Right lobe of liver (tissue), 6 donors: ENCODE data around the gene PRKACG. TPM values are rescaled to one million over a fixed set of nuclear protein-coding genes. Genes with fewer than 3 reads are reported as not detected.

Experiments
- ATAC-seq, 4 donors: fragments of 200-7000 bp; cut with Tn5 transposase; one replicate each; pipeline ENCODE4 v1.9.1; 2020; ENCODE audit warnings: mild to moderate bottlenecking in 4 of 4, moderate library complexity in 4 of 4
- DNase-seq, 3 donors: peaks; one replicate each; pipeline ENCODE4 v3.0.0-alpha.2; 2020
- H3K27ac ChIP-seq, 3 donors: fragments of 200-600 bp; one replicate each; pipeline ENCODE4 v1.8.0; 2022
- H3K27me3 ChIP-seq, 2 donors: fragments of 200-600 bp; one replicate each; pipeline ENCODE4 v1.8.0; 2022
- H3K36me3 ChIP-seq, 4 donors: fragments of 200-600 bp; sonication (generic) in 1 of 4; one replicate each; pipeline versions ENCODE4 v1.5.1 to v1.8.0; 2017 to 2022; ENCODE audit warnings: control low read depth in 1 of 4
- H3K4me1 ChIP-seq, 4 donors: fragments of 200-600 bp; sonication (generic) in 1 of 4; one replicate each; pipeline versions ENCODE4 v1.5.1 to v1.8.0; 2017 to 2022; ENCODE audit warnings: control low read depth in 1 of 4
- H3K4me3 ChIP-seq, 3 donors: fragments of 200-600 bp; one replicate each; pipeline ENCODE4 v1.8.0; 2022
- H3K9me3 ChIP-seq, 4 donors: fragments of 200-600 bp; sonication (generic) in 1 of 4; one replicate each; pipeline versions ENCODE4 v1.5.1 to v1.8.0; 2017 to 2022; ENCODE audit warnings: control low read depth in 1 of 4
- POLR2A ChIP-seq: fragments of 450-650 bp; IDR thresholded peaks from one replicate; pipeline ENCODE4 v1.6.1; 2017; ENCODE audit warnings: antibody characterized with exemption, mild to moderate bottlenecking
- WGBS: methylation state at CpG from one replicate; pipeline ENCODE4 v1.1.6; 2018; ENCODE audit warnings: low coverage, low lambda C conversion rate; ENCODE audit not compliant: insufficient coverage; ENCODE audit errors: missing lambda C conversion rate; 5-methylcytosine and 5-hydroxymethylcytosine counted together
- intact Hi-C, 2 donors: fragments of 100-400 bp; cut with DNase I; formaldehyde crosslinking; loops; one replicate each; pipeline versions ENCODE4 v1.11.2 to v1.14.1; 2022
- total RNA-seq, 6 experiments: library from RNA; depleted of rRNA in 2 of 6; stranded (reverse); fragments of >200 nt in 2 of 6; fragmentation: NEBNext Ultra II Directional in 3 of 6; extraction: Animal tissue kit (Norgen Biotek cat#: 25700) in 3 of 6; gene quantifications; one replicate each; pipeline versions ENCODE4 v1.1.0 to v1.2.4, GENCODE V29; 2016 to 2023
- TF ChIP-seq, protein P1 (sequence below), 4 donors: fragments of 200-600 bp in 3 of 4; fragments of 450-650 bp in 1 of 4; IDR thresholded peaks; one replicate each; pipeline versions ENCODE4 v1.5.1 to v1.8.0; 2016 to 2022; ENCODE audit warnings: antibody characterized with exemption in 4 of 4, mild to moderate bottlenecking in 2 of 4
- donor health status: DM: no; HTN: yes; CAD: no.
- donor health status: DM: no; HTN: no; CAD: no.
- donor health status: DM: no; HTN: no; CAD: no.
- donor health status: DM: no; HTN: yes; CAD: no.
- donor health status: DM: no; HTN: yes; CAD: no.

PRKACG gene
- total RNA-seq, 6 experiments from 2014 or later: not detected

- Histone ChIP-seq H3K4me1 (no peaks in the 10 kb centered on the region), H3K36me3 (no peaks in the 10 kb centered on the region), H3K9me3 (no peaks in the 10 kb centered on the region), H3K27me3 (no peaks in the 10 kb centered on the region), H3K4me3 (no peak overlapping the region), H3K27ac (no peak overlapping the region)
- 48% methylated on average over 2 of the region's 2 CpGs for WGBS
- DNase-seq (no peak), ATAC-seq (no peak)
- no peak for TF ChIP-seq POLR2A
- TF ChIP-seq, protein P1, sequence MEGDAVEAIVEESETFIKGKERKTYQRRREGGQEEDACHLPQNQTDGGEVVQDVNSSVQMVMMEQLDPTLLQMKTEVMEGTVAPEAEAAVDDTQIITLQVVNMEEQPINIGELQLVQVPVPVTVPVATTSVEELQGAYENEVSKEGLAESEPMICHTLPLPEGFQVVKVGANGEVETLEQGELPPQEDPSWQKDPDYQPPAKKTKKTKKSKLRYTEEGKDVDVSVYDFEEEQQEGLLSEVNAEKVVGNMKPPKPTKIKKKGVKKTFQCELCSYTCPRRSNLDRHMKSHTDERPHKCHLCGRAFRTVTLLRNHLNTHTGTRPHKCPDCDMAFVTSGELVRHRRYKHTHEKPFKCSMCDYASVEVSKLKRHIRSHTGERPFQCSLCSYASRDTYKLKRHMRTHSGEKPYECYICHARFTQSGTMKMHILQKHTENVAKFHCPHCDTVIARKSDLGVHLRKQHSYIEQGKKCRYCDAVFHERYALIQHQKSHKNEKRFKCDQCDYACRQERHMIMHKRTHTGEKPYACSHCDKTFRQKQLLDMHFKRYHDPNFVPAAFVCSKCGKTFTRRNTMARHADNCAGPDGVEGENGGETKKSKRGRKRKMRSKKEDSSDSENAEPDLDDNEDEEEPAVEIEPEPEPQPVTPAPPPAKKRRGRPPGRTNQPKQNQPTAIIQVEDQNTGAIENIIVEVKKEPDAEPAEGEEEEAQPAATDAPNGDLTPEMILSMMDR (IDR thresholded peaks at IDR 0.05): no peak
- intact Hi-C loops: loop anchor here in 1 of 2 donors (10.0 kb wide), 1 partner anchor 430 kb away; no protein-coding TSS in a partner anchor
Observed at GRCh38 chr9:69004836-69005235, 9.1 kb downstream of the PRKACG start.

DNA sequence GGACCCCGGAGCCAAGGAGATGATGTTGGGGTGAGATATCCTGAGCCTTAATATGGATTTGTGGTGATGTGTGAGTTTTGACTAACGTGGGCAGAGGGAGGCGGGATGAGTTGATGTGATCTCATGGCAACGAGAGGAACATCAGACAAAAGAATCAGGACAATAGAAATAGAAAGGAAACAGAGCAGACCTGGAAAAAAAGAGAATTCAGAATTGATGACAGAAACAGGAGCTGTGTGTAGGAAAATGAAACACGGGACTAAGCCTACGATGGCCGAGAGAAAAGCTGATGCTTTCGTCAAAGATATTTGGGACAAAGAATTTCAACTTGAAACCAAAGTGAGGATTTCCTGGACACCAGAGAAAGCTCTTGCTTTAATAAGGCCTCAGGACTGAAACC is 10.9 kb downstream of the PRKACG start:
- ATAC-seq: no peak
- Histone ChIP-seq H3K4me3 (no peak overlapping the region), H3K36me3 (no peaks in the 10 kb centered on the region), H3K27ac (no peak overlapping the region), H3K9me3 (no peaks in the 10 kb centered on the region), H3K27me3 (no peaks in the 10 kb centered on the region), H3K4me1 (no peaks in the 10 kb centered on the region)
- TF ChIP-seq POLR2A: no peak
- TF ChIP-seq, protein P1 (IDR thresholded peaks at IDR 0.05): no peak
- intact Hi-C loops: loop anchor here in 1 of 2 donors (10.0 kb wide), 1 partner anchor 428 kb away; no protein-coding TSS in a partner anchor
- WGBS: 64% methylated on average over 8 of the region's 8 CpGs
- no peak for DNase-seq

GRCh38 chr9:69001921-69002320 is 12.0 kb downstream of the PRKACG start:
- intact Hi-C loops: loop anchor here in 1 of 2 donors (10.0 kb wide), 1 partner anchor 427 kb away; no protein-coding TSS in a partner anchor

GRCh38 chr9:68999393-69000105 is 14.4 kb downstream of the PRKACG start:
- no peaks in the 10 kb centered on the region for H3K27me3 ChIP-seq
- no peaks in the 10 kb centered on the region for H3K9me3 ChIP-seq
- peak; percentile 90 to 98 (median 95) for ATAC-seq
- no peak overlapping the region for H3K27ac ChIP-seq
- H3K4me1 ChIP-seq: no peaks in the 10 kb centered on the region
- H3K4me3 ChIP-seq: no peak overlapping the region
- 25% methylated on average over 7 of the region's 10 CpGs for WGBS
- intact Hi-C loops: loop anchor here in 1 of 2 donors (10.0 kb wide), 1 partner anchor 425 kb away; no protein-coding TSS in a partner anchor
- no peak for TF ChIP-seq POLR2A
- TF ChIP-seq, protein P1 (IDR thresholded peaks at IDR 0.05): peak; percentile 73 to 85 (median 82)
- DNase-seq: peak in 1 of 3 donors; percentile 66
- H3K36me3 ChIP-seq: no peaks in the 10 kb centered on the region

More at GRCh38 chr9:69001921-69002320, 12.0 kb downstream of the PRKACG start:
- TF ChIP-seq, protein P1 (IDR thresholded peaks at IDR 0.05): no peak
- TF ChIP-seq POLR2A: no peak
- Histone ChIP-seq H3K27me3 (no peaks in the 10 kb centered on the region), H3K27ac (no peak overlapping the region), H3K36me3 (no peaks in the 10 kb centered on the region), H3K4me1 (no peaks in the 10 kb centered on the region), H3K4me3 (no peak overlapping the region), H3K9me3 (no peaks in the 10 kb centered on the region)
- no peak for DNase-seq
- ATAC-seq: no peak
- WGBS: 52% methylated on average over 8 of the region's 8 CpGs
